ENCODE results near the gene GPBAR1. TPM values are rescaled to one million over a fixed set of nuclear protein-coding genes. Genes with fewer than 3 reads are reported as not detected.
"Not testable (repeated sequence)": the region's sequence is repeated elsewhere in the genome, so short reads cannot be mapped to it uniquely, and the experiment has no call there.

The GPBAR1 gene
- total RNA-seq, 2 experiments from 2014 or later, result 1.6 to 1.8 TPM

DNA sequence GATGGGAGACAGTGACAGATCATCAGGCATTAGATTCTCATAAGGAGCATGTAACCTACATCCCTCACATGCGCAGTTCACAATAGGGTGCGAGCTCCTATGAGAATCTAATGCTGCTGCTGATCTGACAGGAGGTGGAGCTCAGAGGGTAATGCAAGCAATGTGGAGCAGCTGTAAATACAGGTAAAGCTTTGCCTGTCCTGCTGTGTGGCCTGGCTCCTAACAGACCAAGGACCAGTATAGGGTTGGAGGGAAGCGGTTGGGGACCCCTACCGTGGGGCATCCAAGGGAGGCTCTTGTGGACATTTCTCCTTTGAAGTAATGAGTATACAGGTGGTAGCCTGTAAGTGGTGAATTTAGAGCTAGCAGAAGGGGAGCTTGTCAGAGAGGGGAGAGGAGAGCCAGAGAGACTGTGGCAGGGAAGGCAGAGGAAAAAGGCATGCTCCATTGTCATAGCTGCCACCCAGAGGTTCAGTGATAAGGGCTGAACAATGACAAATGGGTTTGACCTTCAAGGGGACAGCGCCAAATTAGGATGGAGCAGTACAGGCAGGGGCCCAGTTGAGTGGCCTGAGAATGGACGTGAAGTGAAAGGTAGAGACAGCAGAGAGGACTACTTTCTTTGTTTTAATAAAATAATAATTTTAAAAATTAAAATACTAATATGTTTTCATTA lies 46.7 kb downstream of the GPBAR1 start:
- Histone ChIP-seq H3K27ac (ENCODE audit: low read depth in 1 of 2, low read length in 2 of 2) (no peak overlapping the region), H3K36me3 (ENCODE audit: insufficient read depth, low read length) (no peaks in the 10 kb centered on the region), H3K4me1 (ENCODE audit: insufficient read depth, low read length) (no peaks in the 10 kb centered on the region), H3K9me3 (ENCODE audit: control insufficient read depth in 1 of 2, insufficient read depth in 1 of 2, low read length in 2 of 2) (no peaks in the 10 kb centered on the region), H3K4me3 (ENCODE audit: low read length) (no peak overlapping the region), H3K27me3 (ENCODE audit: control insufficient read depth in 1 of 2, insufficient read depth in 2 of 2, low read length in 2 of 2) (no peaks in the 10 kb centered on the region)
- ATAC-seq (ENCODE audit: poor library complexity), result no peak
- H3K4me3 Mint-ChIP-seq, result no peak overlapping the region
- ChIA-PET CTCF (interaction anchor here (1.4 kb wide), 1 partner anchor 15 kb away, joined by 7 read pairs; the partner anchor contains the start of gene TMBIM1), POLR2A (interaction anchor here (0.7 to 1.3 kb wide), 4 partner anchors 9 to 99 kb away, joined by 3 read pairs; no protein-coding TSS in a partner anchor)
- peaks cover 12% of the 10 kb centered on the region for H3K4me1 Mint-ChIP-seq (ENCODE audit: low read depth)
- TF ChIP-seq, protein P1, sequence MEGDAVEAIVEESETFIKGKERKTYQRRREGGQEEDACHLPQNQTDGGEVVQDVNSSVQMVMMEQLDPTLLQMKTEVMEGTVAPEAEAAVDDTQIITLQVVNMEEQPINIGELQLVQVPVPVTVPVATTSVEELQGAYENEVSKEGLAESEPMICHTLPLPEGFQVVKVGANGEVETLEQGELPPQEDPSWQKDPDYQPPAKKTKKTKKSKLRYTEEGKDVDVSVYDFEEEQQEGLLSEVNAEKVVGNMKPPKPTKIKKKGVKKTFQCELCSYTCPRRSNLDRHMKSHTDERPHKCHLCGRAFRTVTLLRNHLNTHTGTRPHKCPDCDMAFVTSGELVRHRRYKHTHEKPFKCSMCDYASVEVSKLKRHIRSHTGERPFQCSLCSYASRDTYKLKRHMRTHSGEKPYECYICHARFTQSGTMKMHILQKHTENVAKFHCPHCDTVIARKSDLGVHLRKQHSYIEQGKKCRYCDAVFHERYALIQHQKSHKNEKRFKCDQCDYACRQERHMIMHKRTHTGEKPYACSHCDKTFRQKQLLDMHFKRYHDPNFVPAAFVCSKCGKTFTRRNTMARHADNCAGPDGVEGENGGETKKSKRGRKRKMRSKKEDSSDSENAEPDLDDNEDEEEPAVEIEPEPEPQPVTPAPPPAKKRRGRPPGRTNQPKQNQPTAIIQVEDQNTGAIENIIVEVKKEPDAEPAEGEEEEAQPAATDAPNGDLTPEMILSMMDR (IDR thresholded peaks at IDR 0.05), result no peak
- DNase-seq, result no peak
- H3K27me3 Mint-ChIP-seq, result no peaks in the 10 kb centered on the region
- no peaks in the 10 kb centered on the region for H3K9me3 Mint-ChIP-seq
- H3K27ac Mint-ChIP-seq, result no peak overlapping the region
- intact Hi-C loops (cut with DNase I, micrococcal nuclease), result no loop called here
- no peaks in the 10 kb centered on the region for H3K36me3 Mint-ChIP-seq (ENCODE audit: low read depth)

DNA sequence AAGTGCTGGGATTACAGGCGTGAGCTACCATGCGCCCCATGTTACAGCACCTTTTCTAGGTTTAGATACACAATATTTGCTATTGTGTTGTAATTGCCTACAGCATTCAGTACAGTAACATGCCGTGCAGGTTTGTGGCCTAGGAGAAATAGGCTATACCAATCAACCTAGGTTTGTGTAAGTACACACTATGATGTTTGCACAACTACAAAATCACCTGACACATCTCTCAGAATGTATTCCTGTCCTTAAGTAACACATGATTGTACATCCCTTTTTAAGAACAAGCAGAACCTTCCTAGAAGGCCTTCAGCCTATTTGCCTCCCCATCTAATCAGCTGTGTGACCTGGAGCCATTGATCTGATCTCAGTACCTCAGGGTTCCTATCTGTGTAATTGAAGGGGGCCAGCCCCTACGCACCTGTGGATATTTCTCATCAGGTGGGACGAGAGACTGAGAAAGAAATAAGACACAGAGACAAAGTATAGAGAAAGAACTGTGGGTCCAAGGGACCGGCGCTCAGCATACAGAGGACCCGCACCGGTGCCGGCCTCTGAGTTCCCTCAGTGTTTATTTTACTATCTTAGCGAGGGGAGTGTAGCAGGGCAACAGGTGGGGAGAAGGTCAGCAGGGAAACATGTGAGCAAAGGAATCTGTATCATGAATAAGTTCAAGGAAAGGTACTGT lies 50.2 kb downstream of the GPBAR1 start:
- Mint-ChIP-seq H3K9me3 (no peaks in the 10 kb centered on the region), H3K4me1 (ENCODE audit: low read depth) (peaks cover 19% of the 10 kb centered on the region), H3K27ac (no peak overlapping the region), H3K27me3 (no peaks in the 10 kb centered on the region), H3K4me3 (no peak overlapping the region), H3K36me3 (ENCODE audit: low read depth) (no peaks in the 10 kb centered on the region)
- TF ChIP-seq, protein P1 (IDR thresholded peaks at IDR 0.05), result no peak
- ATAC-seq (ENCODE audit: poor library complexity), result no peak
- Histone ChIP-seq H3K27me3 (ENCODE audit: control insufficient read depth in 1 of 2, insufficient read depth in 2 of 2, low read length in 2 of 2) (no peaks in the 10 kb centered on the region), H3K4me1 (ENCODE audit: insufficient read depth, low read length) (peaks cover 7% of the 10 kb centered on the region), H3K36me3 (ENCODE audit: insufficient read depth, low read length) (no peaks in the 10 kb centered on the region), H3K4me3 (ENCODE audit: low read length) (no peak overlapping the region), H3K27ac (ENCODE audit: low read depth in 1 of 2, low read length in 2 of 2) (no peak overlapping the region), H3K9me3 (ENCODE audit: control insufficient read depth in 1 of 2, insufficient read depth in 1 of 2, low read length in 2 of 2) (no peaks in the 10 kb centered on the region)
- CTCF ChIA-PET, result no interaction called here
- intact Hi-C loops (cut with DNase I, micrococcal nuclease), result no loop called here
- POLR2A ChIA-PET, result no interaction called here
- no peak for DNase-seq

DNA sequence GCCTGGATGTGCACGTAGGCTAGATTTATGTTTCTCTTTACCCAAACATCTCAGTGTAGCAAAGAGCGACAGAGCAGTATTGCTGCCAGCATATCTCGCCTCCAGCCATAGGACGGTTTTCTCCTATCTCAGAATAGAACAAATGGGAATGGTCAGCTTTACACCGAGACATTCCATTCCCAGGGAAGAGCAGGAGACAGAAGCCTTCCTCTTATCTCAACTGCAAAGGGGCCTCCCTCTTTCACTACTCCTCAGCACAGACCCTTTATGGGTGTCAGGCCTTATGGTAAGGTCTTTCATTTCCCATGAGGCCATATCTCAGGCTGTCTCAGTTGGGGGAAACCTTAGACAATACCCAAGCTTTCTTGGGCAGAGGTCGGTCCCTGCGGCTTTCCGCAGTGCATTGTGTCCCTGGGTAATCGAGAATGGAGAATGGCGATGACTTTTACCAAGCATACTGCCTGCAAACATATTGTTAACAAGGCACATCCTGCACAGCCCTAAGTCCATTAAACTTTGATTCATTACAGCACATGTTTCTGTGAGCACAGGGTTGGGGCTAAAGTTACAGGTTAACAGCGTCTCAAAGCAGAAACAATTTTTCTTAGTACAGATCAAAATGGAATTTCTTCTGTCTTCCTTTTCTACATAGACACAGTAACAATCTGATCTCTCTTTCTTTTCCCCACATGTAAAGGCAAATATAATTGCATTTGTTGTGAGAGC lies 50.9 kb downstream of the GPBAR1 start:
- Mint-ChIP-seq H3K27ac (peak overlapping the region; percentile 73), H3K4me1 (ENCODE audit: low read depth) (peaks cover 26% of the 10 kb centered on the region)
- H3K36me3 Mint-ChIP-seq (ENCODE audit: low read depth); H3K27ac ChIP-seq (ENCODE audit: low read depth in 1 of 2, low read length in 2 of 2); H3K4me3 Mint-ChIP-seq; H3K9me3 Mint-ChIP-seq; DNase-seq; CTCF ChIA-PET; H3K9me3 ChIP-seq (ENCODE audit: control insufficient read depth in 1 of 2, insufficient read depth in 1 of 2, low read length in 2 of 2); H3K36me3 ChIP-seq (ENCODE audit: insufficient read depth, low read length); POLR2A ChIA-PET; H3K4me3 ChIP-seq (ENCODE audit: low read length); ATAC-seq (ENCODE audit: poor library complexity); H3K27me3 Mint-ChIP-seq; intact Hi-C loops (cut with DNase I, micrococcal nuclease); H3K27me3 ChIP-seq (ENCODE audit: control insufficient read depth in 1 of 2, insufficient read depth in 2 of 2, low read length in 2 of 2): not testable (repeated sequence)
- peaks cover 14% of the 10 kb centered on the region for H3K4me1 ChIP-seq (ENCODE audit: insufficient read depth, low read length)

Measured in CD4-positive, alpha-beta T cell (primary cell).